Measurements from ENCODE around the gene TMEM184B.

- no peak for TF ChIP-seq POLR2A (IDR thresholded peaks at IDR 0.05)
- no peak for TF ChIP-seq CTCF (IDR thresholded peaks at IDR 0.05)
Measured at GRCh38 chr22:38270091-38270992, 2.5 kb downstream of the TMEM184B start.

All from gastroesophageal sphincter (tissue), 3 donors.